Activated CD4-positive, alpha-beta T cell treated with anti-CD3 and anti-CD28 coated beads for 36 hours (primary cell): ENCODE data around the gene LOXL3. TPM values are rescaled to one million over a fixed set of nuclear protein-coding genes. Genes with fewer than 3 reads are reported as not detected.

Experiments used
- ATAC-seq: fragments of 200-7000 bp; cut with Tn5 transposase; one replicate; pipeline ENCODE4 v1.10.0; 2021; ENCODE audit warnings: mild to moderate bottlenecking, moderate library complexity
- CTCF ChIA-PET: fragments of 350-600 bp; sonication (Branson Sonifier 250); formaldehyde crosslinking; loops from one replicate; lab custom pipeline; 2021; ENCODE audit warnings: antibody characterized with exemption; lab: Charles Lee
- POLR2A ChIA-PET: fragments of 350-600 bp; sonication (Branson Sonifier 250); formaldehyde crosslinking; loops from one replicate; lab custom pipeline; 2021; ENCODE audit warnings: antibody characterized with exemption, inconsistent platforms; lab: Charles Lee
- DNase-seq: peaks from one replicate; pipeline ENCODE4 v3.0.0-alpha.2; 2020
- H3K27ac Mint-ChIP-seq: one replicate; pipeline ENCODE4 v1.8.0; 2021; ENCODE audit warnings: mixed read lengths
- H3K27me3 Mint-ChIP-seq: one replicate; pipeline ENCODE4 v1.8.0; 2021; ENCODE audit warnings: mixed read lengths
- H3K36me3 Mint-ChIP-seq: one replicate; pipeline ENCODE4 v1.8.0; 2021; ENCODE audit warnings: low read depth, mixed read lengths
- H3K4me1 Mint-ChIP-seq: one replicate; pipeline ENCODE4 v1.8.0; 2021; ENCODE audit warnings: mixed read lengths
- H3K4me3 Mint-ChIP-seq: one replicate; pipeline ENCODE4 v1.8.0; 2021; ENCODE audit warnings: mild to moderate bottlenecking, moderate library complexity, mixed read lengths
- H3K9me3 Mint-ChIP-seq: one replicate; pipeline ENCODE4 v1.8.0; 2021; ENCODE audit warnings: low read depth, mixed read lengths
- intact Hi-C, 2 experiments: fragments of 100-400 bp; cut with DNase I in 1 of 2; cut with micrococcal nuclease in 1 of 2; formaldehyde crosslinking; loops; one replicate each; pipeline versions ENCODE4 v1.14.2 to v1.15.1; 2022 to 2024; cut with DNase I, micrococcal nuclease
- total RNA-seq, 2 experiments: library from RNA; stranded (reverse); gene quantifications; one replicate each; pipeline ENCODE4 v1.2.3, GENCODE V29; 2021

Gene LOXL3
- total RNA-seq, 2 experiments from 2014 or later, result 0.86 to 0.96 TPM

DNA sequence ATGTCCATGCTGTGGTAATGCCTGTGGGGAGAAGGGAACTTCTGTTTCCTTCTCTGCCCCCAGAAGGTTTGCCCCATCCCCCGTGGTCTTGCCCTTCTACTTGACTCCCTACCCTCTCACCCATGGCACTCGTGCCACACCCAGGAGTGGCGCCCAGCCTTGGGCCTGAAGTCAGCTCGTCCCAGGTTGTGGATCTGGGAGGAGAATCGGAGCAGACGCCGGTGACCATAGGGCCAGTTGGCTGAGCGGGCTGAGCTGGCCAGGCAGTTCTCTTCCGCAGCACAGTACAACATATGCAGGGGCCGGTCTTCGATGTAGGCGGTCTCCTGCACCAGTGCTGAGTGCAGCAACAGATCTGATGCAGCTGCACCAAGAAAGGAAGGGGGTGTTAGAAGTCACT lies 19.3 kb downstream of the LOXL3 start:
- intact Hi-C loops, result loop anchor here (5.0 kb wide), 3 partner anchors 37 to 202 kb away; partner anchors contain the start of gene LBX2 (in 1 of the 2)
- DNase-seq, result no peak
- peaks cover 18% of the 10 kb centered on the region for H3K36me3 Mint-ChIP-seq

DNA sequence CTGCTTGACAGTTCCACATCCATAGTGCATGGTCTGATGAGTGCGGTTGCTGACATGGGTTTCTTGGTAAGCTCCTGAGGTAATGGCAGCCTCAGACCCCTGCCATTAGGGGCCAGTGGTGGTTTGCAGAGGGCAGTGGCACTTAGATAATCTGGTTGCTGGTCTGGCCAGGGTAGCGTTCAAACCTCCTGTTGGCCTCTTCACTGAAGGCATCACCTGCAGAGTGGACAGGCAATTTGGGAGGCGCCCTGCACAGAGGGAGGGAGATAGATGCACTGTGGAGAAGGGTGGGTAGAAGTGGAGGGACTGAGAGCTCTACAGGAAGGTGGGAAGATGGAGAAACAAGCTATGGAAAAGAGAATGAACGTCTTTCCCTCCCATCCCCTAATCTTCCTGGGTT lies 20.3 kb downstream of the LOXL3 start:
- intact Hi-C loops, result loop anchor here (5.0 kb wide), 3 partner anchors 36 to 201 kb away; partner anchors contain the start of gene LBX2 (in 1 of the 2)
- CTCF ChIA-PET, result interaction anchor here (0.7 to 1.5 kb wide), 3 partner anchors 51 to 208 kb away, joined by 3 to 7 read pairs (median 3); partner anchors contain the start of genes CCDC142 and TTC31
- peaks cover 7% of the 10 kb centered on the region for H3K27me3 Mint-ChIP-seq
- POLR2A ChIA-PET, result interaction anchor here (0.6 to 0.7 kb wide), 2 partner anchors 33 to 288 kb away, joined by 3 read pairs; no protein-coding TSS in a partner anchor
- H3K36me3 Mint-ChIP-seq, result peaks cover 26% of the 10 kb centered on the region
- DNase-seq (no peak), ATAC-seq (no peak)
- H3K4me3 Mint-ChIP-seq, result no peak overlapping the region
- no peaks in the 10 kb centered on the region for H3K9me3 Mint-ChIP-seq
- no peak overlapping the region for H3K27ac Mint-ChIP-seq
- peaks cover 16% of the 10 kb centered on the region for H3K4me1 Mint-ChIP-seq

More for the DNA sequence above, 19.3 kb downstream of the LOXL3 start:
- Mint-ChIP-seq H3K27ac (no peak overlapping the region), H3K9me3 (no peaks in the 10 kb centered on the region), H3K27me3 (peaks cover 16% of the 10 kb centered on the region), H3K4me3 (no peak overlapping the region), H3K4me1 (peaks cover 16% of the 10 kb centered on the region)
- ChIA-PET CTCF (interaction anchor here (1.0 to 1.5 kb wide), 2 partner anchors 51 to 52 kb away, joined by 3 to 7 read pairs; partner anchors contain the start of genes CCDC142 and TTC31), POLR2A (no interaction called here)
- no peak for ATAC-seq

DNA sequence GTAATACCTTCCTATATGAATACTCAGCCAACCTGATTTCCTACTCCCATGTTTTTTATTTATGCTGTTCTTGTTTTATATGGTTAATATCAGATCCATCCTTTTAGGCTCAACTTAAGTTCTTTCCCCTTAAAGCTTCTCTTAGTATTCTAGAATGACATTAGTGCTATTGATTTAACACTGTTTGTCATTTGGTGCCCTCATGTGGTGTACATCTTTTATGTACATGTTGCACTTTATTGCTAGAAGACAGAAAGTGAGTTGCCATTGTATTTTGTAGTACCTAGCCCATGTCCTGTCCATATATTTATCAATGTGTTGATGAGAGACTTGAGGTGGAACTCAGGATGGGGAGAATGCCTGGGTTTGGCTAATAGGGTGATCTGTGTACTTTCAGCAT lies 21.5 kb downstream of the LOXL3 start:
- peaks cover 39% of the 10 kb centered on the region for H3K36me3 Mint-ChIP-seq
- DNase-seq (no peak), ATAC-seq (no peak)
- no peak overlapping the region for H3K27ac Mint-ChIP-seq
- no peaks in the 10 kb centered on the region for H3K9me3 Mint-ChIP-seq
- ChIA-PET POLR2A (no interaction called here), CTCF (interaction anchor here (0.6 to 4.9 kb wide), 15 partner anchors 9 to 282 kb away, joined by 3 to 33 read pairs (median 4); partner anchors contain the start of genes CCDC142, INO80B, MRPL53 and TTC31)
- intact Hi-C loops, result loop anchor here (1.0 to 5.0 kb wide), 4 partner anchors 35 to 282 kb away; partner anchors contain the start of gene LBX2 (in 1 of the 2)
- peak overlapping the region; percentile 37 for H3K4me3 Mint-ChIP-seq
- H3K4me1 Mint-ChIP-seq, result peaks cover 27% of the 10 kb centered on the region
- no peaks in the 10 kb centered on the region for H3K27me3 Mint-ChIP-seq

DNA sequence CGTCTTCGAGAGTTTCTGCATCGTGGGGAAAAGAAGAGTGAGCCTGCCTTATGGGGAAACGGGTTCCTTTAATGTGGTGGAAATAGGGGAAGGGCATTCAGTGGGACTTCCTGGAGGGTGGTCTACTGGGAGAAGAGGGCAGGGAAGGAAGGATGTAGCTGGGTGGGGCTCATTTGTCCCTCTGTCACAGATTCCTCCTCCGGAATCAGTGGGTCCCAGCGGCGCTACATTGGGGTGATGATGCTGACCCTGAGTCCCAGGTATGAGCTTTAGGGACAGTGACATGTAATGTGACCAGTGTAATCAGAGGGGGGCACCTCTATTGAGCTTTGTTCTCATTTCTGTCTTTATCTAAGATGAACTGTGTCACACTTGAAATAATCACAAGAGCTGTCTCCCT lies 22.1 kb downstream of the LOXL3 start:
- H3K4me1 Mint-ChIP-seq, result peaks cover 31% of the 10 kb centered on the region
- DNase-seq (no peak), ATAC-seq (no peak)
- no peak overlapping the region for H3K27ac Mint-ChIP-seq
- intact Hi-C loops, result loop anchor here (1.0 to 5.0 kb wide), 5 partner anchors 17 to 281 kb away; partner anchors contain the start of gene LBX2 (in 1 of the 2)
- H3K36me3 Mint-ChIP-seq, result peaks cover 44% of the 10 kb centered on the region
- no peak overlapping the region for H3K4me3 Mint-ChIP-seq
- ChIA-PET CTCF (interaction anchor here (0.6 to 4.9 kb wide), 16 partner anchors 12 to 282 kb away, joined by 3 to 33 read pairs (median 4); partner anchors contain the start of genes CCDC142, INO80B, MRPL53 and TTC31), POLR2A (interaction anchor here (0.6 kb wide), 1 partner anchor 784 kb away, joined by 6 read pairs; no protein-coding TSS in a partner anchor)
- no peaks in the 10 kb centered on the region for H3K27me3 Mint-ChIP-seq
- H3K9me3 Mint-ChIP-seq, result no peaks in the 10 kb centered on the region

DNA sequence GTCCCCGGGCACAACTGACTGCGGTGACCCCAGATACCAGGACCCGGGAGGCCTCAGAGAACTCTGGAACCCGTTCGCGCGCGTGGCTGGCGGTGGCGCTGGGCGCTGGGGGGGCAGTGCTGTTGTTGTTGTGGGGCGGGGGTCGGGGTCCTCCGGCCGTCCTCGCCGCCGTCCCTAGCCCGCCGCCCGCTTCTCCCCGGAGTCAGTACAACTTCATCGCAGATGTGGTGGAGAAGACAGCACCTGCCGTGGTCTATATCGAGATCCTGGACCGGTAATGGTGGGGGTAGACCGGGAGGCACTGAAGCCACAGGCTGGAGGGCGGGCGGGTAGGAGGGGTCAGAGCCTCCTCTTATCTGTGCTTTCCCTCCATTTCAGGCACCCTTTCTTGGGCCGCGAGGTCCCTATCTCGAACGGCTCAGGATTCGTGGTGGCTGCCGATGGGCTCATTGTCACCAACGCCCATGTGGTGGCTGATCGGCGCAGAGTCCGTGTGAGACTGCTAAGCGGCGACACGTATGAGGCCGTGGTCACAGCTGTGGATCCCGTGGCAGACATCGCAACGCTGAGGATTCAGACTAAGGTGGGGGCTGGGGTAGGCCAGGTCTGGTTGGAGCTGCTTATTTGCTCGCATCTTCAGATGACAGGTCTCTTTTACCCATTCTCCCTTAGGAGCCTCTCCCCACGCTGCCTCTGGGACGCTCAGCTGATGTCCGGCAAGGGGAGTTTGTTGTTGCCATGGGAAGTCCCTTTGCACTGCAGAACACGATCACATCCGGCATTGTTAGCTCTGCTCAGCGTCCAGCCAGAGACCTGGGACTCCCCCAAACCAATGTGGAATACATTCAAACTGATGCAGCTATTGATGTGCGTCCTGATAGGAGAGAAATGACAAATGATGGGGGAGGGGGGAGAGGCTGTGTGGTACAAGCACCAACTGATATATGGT lies 23.2 kb downstream of the LOXL3 start:
- Mint-ChIP-seq H3K36me3 (peaks cover 54% of the 10 kb centered on the region), H3K27me3 (no peaks in the 10 kb centered on the region), H3K4me3 (peak overlapping the region; percentile 100), H3K27ac (peak overlapping the region; percentile 85), H3K9me3 (no peaks in the 10 kb centered on the region), H3K4me1 (peaks cover 35% of the 10 kb centered on the region)
- intact Hi-C loops, result loop anchor here (2.0 to 5.0 kb wide), 4 partner anchors 18 to 198 kb away; partner anchors contain the start of gene LBX2 (in 1 of the 2)
- DNase-seq (peak; percentile 68), ATAC-seq (peak; percentile 40)
- ChIA-PET POLR2A (interaction anchor here (0.6 to 1.7 kb wide), 6 partner anchors 15 to 75 kb away, joined by 3 to 11 read pairs (median 4); partner anchors contain the start of genes CCDC142, INO80B, TTC31 and WBP1), CTCF (interaction anchor here (0.6 to 4.9 kb wide), 10 partner anchors 15 to 123 kb away, joined by 3 to 33 read pairs (median 4); partner anchors contain the start of genes CCDC142, INO80B, SEMA4F and TTC31)

DNA sequence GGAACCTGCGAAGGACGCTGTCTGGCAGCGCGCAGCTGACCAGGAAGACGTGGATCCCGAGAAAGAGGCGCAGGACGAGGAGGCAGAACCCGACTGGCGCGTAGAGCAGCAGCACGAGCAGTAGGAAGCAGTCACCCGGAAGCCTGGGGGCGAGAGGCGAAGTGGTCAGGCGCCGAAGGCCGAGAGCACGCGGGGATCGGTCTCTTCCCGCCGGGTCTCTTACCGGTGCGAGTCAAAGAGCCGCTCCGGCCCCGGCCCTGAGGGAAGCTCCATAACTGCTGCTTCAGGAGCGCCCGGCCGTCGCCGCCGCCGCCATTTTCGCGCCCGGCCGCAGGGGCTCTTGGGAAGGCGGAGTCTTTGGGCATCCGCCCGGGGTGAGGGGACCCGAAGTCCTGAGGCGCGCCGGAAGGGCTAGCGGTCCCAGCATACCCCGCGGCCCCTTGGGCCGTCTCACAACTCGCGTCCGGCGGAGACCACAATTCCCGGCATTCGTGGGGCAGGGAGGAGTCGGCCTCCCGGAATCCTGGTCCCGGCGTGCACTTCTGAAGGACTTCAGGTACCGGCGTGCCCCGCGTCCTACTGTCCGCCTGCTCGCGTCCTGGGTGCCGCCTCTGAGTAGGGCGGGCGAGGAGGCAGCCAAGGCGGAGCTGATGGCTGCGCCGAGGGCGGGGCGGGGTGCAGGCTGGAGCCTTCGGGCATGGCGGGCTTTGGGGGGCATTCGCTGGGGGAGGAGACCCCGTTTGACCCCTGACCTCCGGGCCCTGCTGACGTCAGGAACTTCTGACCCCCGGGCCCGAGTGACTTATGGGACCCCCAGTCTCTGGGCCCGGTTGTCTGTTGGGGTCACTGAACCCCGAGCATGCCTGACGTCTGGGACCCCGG lies 24.1 kb downstream of the LOXL3 start, which contains the start of the genes AUP1 and HTRA2:
Gene AUP1 (minus strand): TSS at position 350 of the 882 bp plus-strand sequence. CDS start 77 bp downstream, at position 273.
Gene HTRA2 (plus strand): TSS at position 577 of the 882 bp plus-strand sequence. CDS start 74 bp downstream, at position 651.
- Mint-ChIP-seq H3K9me3 (no peaks in the 10 kb centered on the region), H3K27ac (peak within 1 kb of the TSS; percentile 98), H3K4me1 (peaks cover 35% of the 10 kb centered on the region), H3K36me3 (peaks cover 54% of the 10 kb centered on the region), H3K4me3 (peak within 1 kb of the TSS; percentile 100), H3K27me3 (no peaks in the 10 kb centered on the region)
- intact Hi-C loops, result loop anchor here (1.0 to 5.0 kb wide), 14 partner anchors 19 to 792 kb away; partner anchors contain the start of genes DOK1 (in 2 of the 2), MRPL53 (in 2 of the 2), PCGF1 (in 2 of the 2) and TTC31 (in 2 of the 2)
- peak; percentile 97 for DNase-seq
- POLR2A ChIA-PET, result interaction anchor here (0.6 to 1.7 kb wide), 5 partner anchors 14 to 75 kb away, joined by 3 to 11 read pairs (median 4); partner anchors contain the start of genes CCDC142, INO80B, TTC31 and WBP1
- CTCF ChIA-PET, result interaction anchor here (0.5 to 4.9 kb wide), 7 partner anchors 12 to 119 kb away, joined by 3 to 33 read pairs (median 3); partner anchors contain the start of genes CCDC142, INO80B, TTC31 and WBP1
- peak; percentile 90 for ATAC-seq

DNA sequence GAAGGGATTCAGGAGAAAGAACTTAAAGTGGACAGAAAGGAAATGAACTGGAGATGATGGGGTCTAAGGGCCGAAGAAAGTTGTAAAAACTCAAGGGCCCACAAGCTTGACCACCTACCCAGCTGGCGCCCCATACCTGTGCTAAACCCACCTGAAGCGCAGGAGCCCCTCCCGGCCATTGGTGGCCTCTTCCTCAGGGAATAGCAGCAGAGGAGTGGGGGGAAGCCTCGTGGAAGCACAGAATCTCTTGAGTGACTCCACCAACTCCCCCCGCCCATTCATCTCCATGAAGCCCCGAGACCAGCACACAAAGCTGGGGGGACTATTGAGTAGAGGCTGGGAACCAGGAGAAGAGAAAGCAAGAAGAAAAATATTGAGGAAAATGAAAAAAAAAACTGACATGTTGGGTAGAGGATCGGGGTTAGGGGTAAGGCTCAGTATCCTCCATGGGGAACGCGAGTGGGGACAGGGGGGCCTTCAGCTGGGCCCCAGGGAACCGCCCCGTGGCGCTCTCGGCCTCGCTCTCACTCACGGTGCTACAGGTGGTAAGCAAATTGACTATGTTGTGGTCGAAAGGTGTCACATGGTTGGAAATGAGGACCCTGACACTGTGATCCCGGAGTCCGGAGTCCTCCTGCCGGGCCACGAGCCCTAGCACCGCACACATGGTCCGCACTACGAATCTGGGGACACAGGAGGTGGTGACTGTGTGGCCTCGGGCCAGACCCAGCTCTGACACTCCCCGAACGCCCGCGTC lies 25.0 kb downstream of the LOXL3 start:
- DNase-seq (peak; percentile 59), ATAC-seq (peak; percentile 2)
- Mint-ChIP-seq H3K9me3 (no peaks in the 10 kb centered on the region), H3K4me1 (peaks cover 35% of the 10 kb centered on the region), H3K4me3 (peak overlapping the region; percentile 100), H3K27me3 (no peaks in the 10 kb centered on the region), H3K36me3 (peaks cover 54% of the 10 kb centered on the region), H3K27ac (peak overlapping the region; percentile 98)
- intact Hi-C loops, result loop anchor here (1.0 kb wide), 10 partner anchors 21 to 791 kb away; partner anchors contain the start of genes DOK1 (in 2 of the 2), MRPL53 (in 2 of the 2), PCGF1 (in 2 of the 2) and TTC31 (in 2 of the 2)
- POLR2A ChIA-PET, result interaction anchor here (0.7 to 1.7 kb wide), 2 partner anchors 70 to 74 kb away, joined by 4 to 11 read pairs; partner anchors contain the start of genes INO80B and WBP1
- CTCF ChIA-PET, result interaction anchor here (0.5 to 4.9 kb wide), 6 partner anchors 11 to 120 kb away, joined by 3 to 33 read pairs (median 3); partner anchors contain the start of genes CCDC142 and TTC31

DNA sequence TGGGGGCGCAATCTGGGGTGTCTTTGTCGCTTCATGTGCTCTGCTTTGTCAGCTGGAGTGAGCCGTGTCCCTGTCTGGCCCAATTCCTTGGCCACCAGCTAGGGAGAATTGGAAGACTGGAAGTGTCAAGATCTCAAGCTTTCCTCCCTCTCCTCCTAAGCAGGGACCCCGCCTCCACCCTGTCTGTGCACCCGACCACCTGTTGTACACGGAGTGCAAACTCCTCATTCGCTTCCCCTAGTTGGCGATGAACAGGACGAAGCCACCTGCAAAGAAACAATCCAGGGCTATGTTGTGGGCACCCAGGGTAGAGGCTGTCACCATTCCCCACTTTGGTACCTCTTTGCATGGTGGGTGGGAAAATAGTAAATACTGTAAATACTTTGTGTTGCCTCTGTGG lies 26.0 kb downstream of the LOXL3 start:
- H3K4me3 Mint-ChIP-seq, result peak overlapping the region; percentile 100

DNA sequence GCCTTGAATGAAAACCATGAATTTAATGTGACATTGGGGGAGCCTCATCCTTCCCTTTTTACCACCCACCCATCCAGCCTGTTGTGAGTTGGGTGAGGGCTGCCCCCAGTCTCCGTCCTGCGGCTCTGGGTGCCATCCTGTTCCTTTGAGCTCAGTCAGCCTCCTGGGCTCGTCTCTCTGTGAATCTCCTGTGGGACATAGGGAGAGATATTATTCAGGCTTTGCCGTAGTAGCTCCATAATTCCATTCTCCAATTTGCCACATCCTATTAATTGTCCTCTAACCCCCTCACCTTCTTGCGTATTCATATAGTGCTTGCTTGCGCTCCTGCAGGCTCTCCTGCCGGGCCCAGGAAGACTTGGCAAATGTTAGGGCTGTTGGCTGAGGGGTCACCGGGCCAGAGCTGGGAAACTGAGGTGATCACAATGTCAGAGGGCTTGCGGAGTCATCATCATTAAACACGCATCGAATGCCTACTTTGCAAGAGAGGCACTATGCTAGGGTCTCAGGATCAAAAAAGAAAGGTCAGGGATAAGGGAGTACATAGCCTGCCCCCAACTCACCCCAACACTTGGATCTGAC lies 27.0 kb downstream of the LOXL3 start:
- Mint-ChIP-seq H3K27me3 (peaks cover 2% of the 10 kb centered on the region), H3K4me1 (peaks cover 30% of the 10 kb centered on the region), H3K4me3 (peak overlapping the region; percentile 13), H3K9me3 (no peaks in the 10 kb centered on the region), H3K36me3 (peaks cover 45% of the 10 kb centered on the region), H3K27ac (peak overlapping the region; percentile 6)
- POLR2A ChIA-PET, result interaction anchor here (0.7 to 1.2 kb wide), 3 partner anchors 17 to 72 kb away, joined by 3 to 4 read pairs (median 4); partner anchors contain the start of genes INO80B and WBP1
- intact Hi-C loops, result no loop called here
- CTCF ChIA-PET, result interaction anchor here (0.7 to 1.1 kb wide), 2 partner anchors 43 to 44 kb away, joined by 5 to 6 read pairs; partner anchors contain the start of genes CCDC142 and TTC31
- ATAC-seq (no peak), DNase-seq (no peak)

More for the DNA sequence above, 26.0 kb downstream of the LOXL3 start:
- ChIA-PET POLR2A (no interaction called here), CTCF (no interaction called here)
- Mint-ChIP-seq H3K27ac (peak overlapping the region; percentile 44), H3K36me3 (peaks cover 54% of the 10 kb centered on the region), H3K27me3 (no peaks in the 10 kb centered on the region), H3K9me3 (no peaks in the 10 kb centered on the region), H3K4me1 (peaks cover 35% of the 10 kb centered on the region)
- intact Hi-C loops, result no loop called here
- DNase-seq (no peak), ATAC-seq (no peak)
